Measurements from ENCODE around the gene ENOX1.

- TF ChIP-seq CTCF (IDR thresholded peaks at IDR 0.05): no peak
- no peak for TF ChIP-seq POLR2A (IDR thresholded peaks at IDR 0.05)
Measured at GRCh38 chr13:43353631-43354030, 433.1 kb downstream of the ENOX1 start.
